Fibroblast of lung (primary cell): ENCODE data around the gene EYS. TPM values are rescaled to one million over a fixed set of nuclear protein-coding genes. Genes with fewer than 3 reads are reported as not detected.

ENCODE experiments used
- DNase-seq, 2 donors: peaks; one replicate each; pipeline versions ENCODE4 v3.0.0 to v3.0.0-alpha.2; 2010; ENCODE audit warnings: low read depth in 2 of 2
- H2AFZ ChIP-seq: 2 replicates; pipeline ENCODE4 v1.5.1; 2012; ENCODE audit warnings: low read length, control low read depth, inconsistent platforms
- H3K27ac ChIP-seq: 2 replicates; pipeline ENCODE4 v1.5.1; 2011; ENCODE audit warnings: low read length, control low read depth; ENCODE audit not compliant: insufficient read depth
- H3K27me3 ChIP-seq: 2 replicates; pipeline ENCODE4 v1.5.1; 2011; ENCODE audit warnings: mild to moderate bottlenecking, low read length; ENCODE audit not compliant: control insufficient read depth, insufficient read depth
- H3K36me3 ChIP-seq: 2 replicates; pipeline ENCODE4 v1.5.1; 2011; ENCODE audit warnings: low read length; ENCODE audit not compliant: control insufficient read depth, insufficient read depth
- H3K4me1 ChIP-seq: 2 replicates; pipeline ENCODE4 v1.5.1; 2011; ENCODE audit warnings: low read length; ENCODE audit not compliant: control insufficient read depth, insufficient read depth; ENCODE audit errors: extremely low read depth
- H3K4me2 ChIP-seq: 2 replicates; pipeline ENCODE4 v1.5.1; 2011; ENCODE audit warnings: low read length, control low read depth; ENCODE audit not compliant: insufficient read depth; ENCODE audit errors: extremely low read depth
- H3K4me3 ChIP-seq, 4 experiments: fragments of 200-600 bp in 1 of 4; sonication (generic) in 1 of 4; replicated peaks in 1 of 4; 2 replicates each; pipeline ENCODE4 v1.5.1; 2011 to 2016; ENCODE audit warnings: low read length in 4 of 4, low read depth in 3 of 4, mild to moderate bottlenecking in 3 of 4, control low read depth in 2 of 4, inconsistent platforms in 1 of 4, mixed read lengths in 1 of 4; ENCODE audit not compliant: insufficient read depth in 1 of 4; ENCODE audit errors: control extremely low read depth in 1 of 4
- H3K79me2 ChIP-seq: 2 replicates; pipeline ENCODE4 v1.5.1; 2012; ENCODE audit warnings: mild to moderate bottlenecking, low read length, inconsistent platforms; ENCODE audit not compliant: control insufficient read depth, insufficient read depth
- H3K9ac ChIP-seq: 2 replicates; pipeline ENCODE4 v1.5.1; 2011; ENCODE audit warnings: mild to moderate bottlenecking, low read length, control low read depth; ENCODE audit not compliant: insufficient read depth
- H3K9me3 ChIP-seq: 2 replicates; pipeline ENCODE4 v1.5.1; 2012; ENCODE audit warnings: low read depth, low read length; ENCODE audit not compliant: control insufficient read depth, insufficient read depth
- H4K20me1 ChIP-seq: 2 replicates; pipeline ENCODE4 v1.5.1; 2011; ENCODE audit warnings: low read length; ENCODE audit not compliant: control insufficient read depth, insufficient read depth; ENCODE audit errors: extremely low read depth
- EZH2 ChIP-seq: IDR thresholded peaks from 2 replicates; pipeline ENCODE4 v1.5.1; 2012; ENCODE audit warnings: low read length, control low read depth, mild to moderate bottlenecking; ENCODE audit errors: missing control alignments
- polyA plus RNA-seq, 2 donors: library from polyadenylated mRNA; depleted of rRNA in 1 of 2; stranded (reverse) in 1 of 2; unstranded in 1 of 2; fragments of >200 nt; gene quantifications; 2 replicates each; pipeline ENCODE4 v1.2.1, GENCODE V29; 2011 to 2012; ENCODE audit warnings: missing spikeins in 1 of 2
- total RNA-seq: library from RNA; depleted of rRNA; stranded (reverse); fragments of >200 nt; gene quantifications from 2 replicates; pipeline ENCODE4 v1.2.1, GENCODE V29; 2014
- TF ChIP-seq, protein P1 (sequence below), 2 donors: IDR thresholded peaks in 1 of 2; conservative IDR thresholded peaks in 1 of 2; 1 replicate in 1 of 2; 2 replicates in 1 of 2; pipeline ENCODE4 v1.5.1; 2011 to 2012; ENCODE audit warnings: low read length in 2 of 2, control low read depth in 1 of 2, inconsistent platforms in 1 of 2, low read depth in 1 of 2, mild to moderate bottlenecking in 1 of 2

EYS gene
- total and polyA plus RNA-seq, 2 donors (not counting 1 experiment from before 2014, with no cell fraction given), result under 0.01 TPM; not detected in 1

DNA sequence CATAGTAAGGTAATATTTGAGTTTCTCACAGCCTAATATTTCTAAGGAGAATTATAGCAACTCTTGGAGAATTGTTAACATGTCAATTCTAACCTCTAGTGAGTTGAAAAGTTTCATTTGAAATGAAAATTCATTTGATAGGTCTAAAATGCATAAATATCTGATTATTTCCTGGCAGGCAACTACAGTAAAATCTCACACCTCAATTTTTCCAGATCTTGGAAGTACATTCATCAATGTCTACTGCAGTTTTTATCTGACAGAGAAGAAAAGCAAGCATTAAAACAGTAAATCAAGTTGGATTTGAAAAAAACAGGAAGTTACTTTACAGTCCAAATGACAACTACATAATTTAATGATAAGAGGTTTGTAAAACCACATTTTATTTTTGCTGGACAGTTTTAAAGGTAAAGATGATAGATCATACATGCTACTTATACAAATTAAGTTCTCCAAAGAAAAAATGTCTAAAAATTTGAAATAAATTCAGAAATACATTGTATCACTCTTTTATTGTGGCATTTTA is 631.3 kb downstream of the EYS start:
- Histone ChIP-seq H3K4me2 (no peak overlapping the region), H3K4me1 (no peaks in the 10 kb centered on the region), H3K9me3 (no peaks in the 10 kb centered on the region), H3K36me3 (no peaks in the 10 kb centered on the region), H3K79me2 (no peaks in the 10 kb centered on the region), H3K27ac (no peak overlapping the region), H3K4me3 (no peak overlapping the region), H4K20me1 (no peaks in the 10 kb centered on the region), H3K9ac (no peak overlapping the region), H3K27me3 (no peaks in the 10 kb centered on the region), H2AFZ (no peak overlapping the region)
- no peak for TF ChIP-seq EZH2
- TF ChIP-seq, protein P1, sequence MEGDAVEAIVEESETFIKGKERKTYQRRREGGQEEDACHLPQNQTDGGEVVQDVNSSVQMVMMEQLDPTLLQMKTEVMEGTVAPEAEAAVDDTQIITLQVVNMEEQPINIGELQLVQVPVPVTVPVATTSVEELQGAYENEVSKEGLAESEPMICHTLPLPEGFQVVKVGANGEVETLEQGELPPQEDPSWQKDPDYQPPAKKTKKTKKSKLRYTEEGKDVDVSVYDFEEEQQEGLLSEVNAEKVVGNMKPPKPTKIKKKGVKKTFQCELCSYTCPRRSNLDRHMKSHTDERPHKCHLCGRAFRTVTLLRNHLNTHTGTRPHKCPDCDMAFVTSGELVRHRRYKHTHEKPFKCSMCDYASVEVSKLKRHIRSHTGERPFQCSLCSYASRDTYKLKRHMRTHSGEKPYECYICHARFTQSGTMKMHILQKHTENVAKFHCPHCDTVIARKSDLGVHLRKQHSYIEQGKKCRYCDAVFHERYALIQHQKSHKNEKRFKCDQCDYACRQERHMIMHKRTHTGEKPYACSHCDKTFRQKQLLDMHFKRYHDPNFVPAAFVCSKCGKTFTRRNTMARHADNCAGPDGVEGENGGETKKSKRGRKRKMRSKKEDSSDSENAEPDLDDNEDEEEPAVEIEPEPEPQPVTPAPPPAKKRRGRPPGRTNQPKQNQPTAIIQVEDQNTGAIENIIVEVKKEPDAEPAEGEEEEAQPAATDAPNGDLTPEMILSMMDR (conservative IDR thresholded peaks at IDR 0.05 in 1 of 2, IDR thresholded peaks at IDR 0.05 in 1 of 2; ENCODE audit: low read depth in 1 of 2, low read length in 2 of 2), result no peak
- no peak for DNase-seq

DNA sequence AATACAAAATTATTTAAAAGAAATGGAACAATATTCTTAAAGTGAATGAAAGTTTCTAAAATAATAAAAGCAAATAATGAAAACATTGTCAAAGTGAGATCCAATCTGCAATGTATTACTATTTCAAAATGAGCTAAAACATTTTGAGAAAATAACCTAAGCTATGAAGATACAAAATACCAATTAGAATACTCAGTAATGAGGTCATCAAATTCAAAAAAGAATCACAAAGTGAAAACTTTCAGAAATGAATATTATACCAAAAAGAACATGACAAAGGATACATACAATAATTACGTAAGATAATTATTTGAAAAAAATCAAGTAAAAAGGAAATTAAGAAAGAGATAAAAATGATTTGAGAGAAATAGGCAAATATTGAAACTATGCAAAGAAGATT is 634.5 kb downstream of the EYS start:
- H3K27ac ChIP-seq, result no peak overlapping the region
- no peak overlapping the region for H3K4me3 ChIP-seq
- no peaks in the 10 kb centered on the region for H4K20me1 ChIP-seq
- no peaks in the 10 kb centered on the region for H3K4me1 ChIP-seq
- H3K9me3 ChIP-seq, result no peaks in the 10 kb centered on the region
- no peak overlapping the region for H3K9ac ChIP-seq
- no peak overlapping the region for H3K4me2 ChIP-seq
- no peak for DNase-seq
- TF ChIP-seq, protein P1 (conservative IDR thresholded peaks at IDR 0.05 in 1 of 2, IDR thresholded peaks at IDR 0.05 in 1 of 2; ENCODE audit: low read depth in 1 of 2, low read length in 2 of 2), result no peak
- TF ChIP-seq EZH2, result no peak
- no peak overlapping the region for H2AFZ ChIP-seq
- H3K27me3 ChIP-seq, result no peaks in the 10 kb centered on the region
- no peaks in the 10 kb centered on the region for H3K79me2 ChIP-seq
- H3K36me3 ChIP-seq, result no peaks in the 10 kb centered on the region

DNA sequence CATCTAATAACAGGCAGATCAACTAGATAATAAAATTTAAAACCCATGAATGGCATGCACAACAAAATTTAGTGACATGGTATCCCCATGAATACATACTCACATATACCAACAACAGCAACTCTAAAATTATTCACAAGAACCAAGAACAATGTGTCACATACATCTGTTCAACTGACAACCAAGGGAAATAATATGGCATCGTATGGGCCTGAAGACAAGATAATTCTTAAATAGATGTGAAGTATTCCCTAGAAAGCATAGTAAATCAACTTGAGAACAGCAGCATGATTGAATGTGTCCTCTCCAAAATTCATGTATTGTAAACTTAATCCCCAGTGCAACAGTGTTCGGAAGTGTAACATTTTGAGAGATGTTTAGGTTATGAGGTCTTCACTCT is 635.5 kb downstream of the EYS start:
- DNase-seq, result no peak
- TF ChIP-seq EZH2, result no peak
- TF ChIP-seq, protein P1 (conservative IDR thresholded peaks at IDR 0.05 in 1 of 2, IDR thresholded peaks at IDR 0.05 in 1 of 2; ENCODE audit: low read depth in 1 of 2, low read length in 2 of 2), result no peak
- no peak overlapping the region for H3K4me2 ChIP-seq

More for the DNA sequence above, 635.5 kb downstream of the EYS start:
- H3K9ac ChIP-seq, result no peak overlapping the region
- no peak overlapping the region for H2AFZ ChIP-seq
- no peak overlapping the region for H3K27ac ChIP-seq
- H4K20me1 ChIP-seq, result no peaks in the 10 kb centered on the region
- no peaks in the 10 kb centered on the region for H3K79me2 ChIP-seq
- no peak overlapping the region for H3K4me3 ChIP-seq
- H3K27me3 ChIP-seq, result no peaks in the 10 kb centered on the region
- H3K9me3 ChIP-seq, result no peaks in the 10 kb centered on the region
- H3K4me1 ChIP-seq, result no peaks in the 10 kb centered on the region
- H3K36me3 ChIP-seq, result no peaks in the 10 kb centered on the region
